CD14-positive monocyte (primary cell): ENCODE measurements around the gene OGFOD2. TPM values are rescaled to one million over a fixed set of nuclear protein-coding genes. Genes with fewer than 3 reads are reported as not detected.

ENCODE experiments used
- DNase-seq, 3 donors: peaks; one replicate each; pipeline ENCODE4 v3.0.0-alpha.2; 2011 to 2022
- H2AFZ ChIP-seq: 2 replicates; pipeline ENCODE4 v1.6.0; 2012; ENCODE audit warnings: mild to moderate bottlenecking, low read depth, low read length, inconsistent platforms; ENCODE audit not compliant: insufficient read depth, poor library complexity, severe bottlenecking
- H3K27ac ChIP-seq, 2 donors: 1 replicate in 1 of 2; 2 replicates in 1 of 2; pipeline ENCODE4 v1.5.1; 2012 to 2013; ENCODE audit warnings: low read length in 2 of 2, control low read depth in 1 of 2, inconsistent platforms in 1 of 2, low read depth in 1 of 2, mild to moderate bottlenecking in 1 of 2
- H3K27me3 ChIP-seq, 2 donors: one replicate each; pipeline versions ENCODE4 v1.6.0 to v1.6.1; 2011 to 2013; ENCODE audit warnings: low read length in 2 of 2; ENCODE audit not compliant: control insufficient read depth in 2 of 2, insufficient read depth in 2 of 2
- H3K36me3 ChIP-seq, 2 donors: replicated peaks in 1 of 2; 1 replicate in 1 of 2; 2 replicates in 1 of 2; pipeline versions ENCODE4 v1.5.1 to v1.6.1; 2012 to 2013; ENCODE audit warnings: low read length in 2 of 2, control low read depth in 1 of 2, inconsistent platforms in 1 of 2, mild to moderate bottlenecking in 1 of 2; ENCODE audit not compliant: insufficient read depth in 2 of 2, control insufficient read depth in 1 of 2
- H3K4me1 ChIP-seq, 2 donors: 1 replicate in 1 of 2; 2 replicates in 1 of 2; pipeline versions ENCODE4 v1.5.1 to v1.6.1; 2012 to 2013; ENCODE audit warnings: low read length in 2 of 2, control low read depth in 1 of 2, inconsistent platforms in 1 of 2, mild to moderate bottlenecking in 1 of 2, moderate library complexity in 1 of 2; ENCODE audit not compliant: insufficient read depth in 2 of 2, control insufficient read depth in 1 of 2
- H3K4me2 ChIP-seq: replicated peaks from 2 replicates; pipeline ENCODE3; 2012; ENCODE audit warnings: low read length, moderate library complexity, mild to moderate bottlenecking; ENCODE audit not compliant: poor library complexity, severe bottlenecking; ENCODE audit errors: extremely low read depth
- H3K4me3 ChIP-seq, 3 experiments: fragments of 200-600 bp in 1 of 3; sonication (generic) in 1 of 3; replicated peaks in 1 of 3; 1 replicate in 2 of 3; 2 replicates in 1 of 3; pipeline ENCODE4 v1.5.1; 2011 to 2013; ENCODE audit warnings: low read length in 3 of 3, mild to moderate bottlenecking in 3 of 3, control low read depth in 2 of 3, low read depth in 2 of 3, inconsistent platforms in 1 of 3, moderate library complexity in 1 of 3
- H3K79me2 ChIP-seq: 2 replicates; pipeline ENCODE4 v1.6.0; 2012; ENCODE audit warnings: mild to moderate bottlenecking, control low read depth, inconsistent platforms, low read length, moderate library complexity; ENCODE audit not compliant: insufficient read depth
- H3K9ac ChIP-seq: 2 replicates; pipeline ENCODE4 v1.6.0; 2017; ENCODE audit warnings: low read length, mild to moderate bottlenecking; ENCODE audit not compliant: insufficient read depth, poor library complexity, severe bottlenecking
- H3K9me3 ChIP-seq, 2 donors: replicated peaks in 1 of 2; 1 replicate in 1 of 2; 2 replicates in 1 of 2; pipeline versions ENCODE4 v1.5.1 to v1.6.1; 2012 to 2013; ENCODE audit warnings: low read length in 2 of 2, control low read depth in 1 of 2; ENCODE audit not compliant: control insufficient read depth in 1 of 2, insufficient read depth in 1 of 2
- H4K20me1 ChIP-seq: 2 replicates; pipeline ENCODE4 v1.6.0; 2012; ENCODE audit warnings: mild to moderate bottlenecking, low read length, control low read depth, moderate library complexity; ENCODE audit not compliant: insufficient read depth
- H3K27ac Mint-ChIP-seq, 7 donors: one replicate each; pipeline ENCODE4 v1.8.0; 2020; ENCODE audit warnings: mild to moderate bottlenecking in 7 of 7, mixed read lengths in 7 of 7, moderate library complexity in 6 of 7, inconsistent platforms in 2 of 7
- H3K27me3 Mint-ChIP-seq, 3 donors: one replicate each; pipeline ENCODE4 v1.8.0; 2021 to 2022; ENCODE audit warnings: low read depth in 3 of 3, mild to moderate bottlenecking in 3 of 3, mixed read lengths in 3 of 3, moderate library complexity in 3 of 3, inconsistent platforms in 1 of 3
- H3K36me3 Mint-ChIP-seq, 2 donors: one replicate each; pipeline ENCODE4 v1.8.0; 2020; ENCODE audit warnings: mixed read lengths in 2 of 2, inconsistent platforms in 1 of 2, mild to moderate bottlenecking in 1 of 2
- H3K4me1 Mint-ChIP-seq: one replicate; pipeline ENCODE4 v1.8.0; 2020; ENCODE audit warnings: mild to moderate bottlenecking, mixed read lengths
- H3K4me3 Mint-ChIP-seq, 2 donors: one replicate each; pipeline ENCODE4 v1.8.0; 2020; ENCODE audit warnings: mild to moderate bottlenecking in 2 of 2, mixed read lengths in 2 of 2, moderate library complexity in 1 of 2
- H3K9me3 Mint-ChIP-seq, 7 donors: one replicate each; pipeline ENCODE4 v1.8.0; 2020 to 2022; ENCODE audit warnings: mixed read lengths in 7 of 7, mild to moderate bottlenecking in 6 of 7, moderate library complexity in 6 of 7, inconsistent platforms in 2 of 7
- CTCF ChIP-seq: fragments of 200-600 bp; IDR thresholded peaks from one replicate; pipeline ENCODE4 v1.8.0; 2022; ENCODE audit warnings: antibody characterized with exemption, mild to moderate bottlenecking
- WGBS: methylation state at CpG from one replicate; pipeline ENCODE4 v1.1.5; 2013; ENCODE audit warnings: missing lambda C conversion rate; ENCODE audit not compliant: insufficient coverage; 5-methylcytosine and 5-hydroxymethylcytosine counted together
- intact Hi-C, 2 donors: fragments of 100-400 bp; cut with micrococcal nuclease; formaldehyde crosslinking; loops; one replicate each; pipeline versions ENCODE4 v1.15.0 to v1.15.1; 2023
- polyA plus RNA-seq, 3 donors: library from polyadenylated mRNA; depleted of rRNA in 1 of 3; unstranded in 2 of 3; stranded (reverse) in 1 of 3; fragments of 300-500 nt in 2 of 3; fragments of >200 nt in 1 of 3; fragmentation: Illumina TruSeq in 2 of 3; gene quantifications; 1 replicate in 2 of 3; 2 replicates in 1 of 3; pipeline ENCODE4 v1.2.3, GENCODE V29; 2012 to 2021

Gene OGFOD2
- polyA plus RNA-seq, 3 donors: 13.0 to 30.3 (median 13.6) TPM

- Histone ChIP-seq H3K36me3 (no peaks in the 10 kb centered on the region), H3K4me3 (no peak overlapping the region), H3K79me2 (no peaks in the 10 kb centered on the region), H2AFZ (no peak overlapping the region), H3K27ac (no peak overlapping the region), H3K4me1 (no peaks in the 10 kb centered on the region), H3K9ac (no peak overlapping the region), H3K4me2 (no peak overlapping the region), H3K27me3 (no peaks in the 10 kb centered on the region), H3K9me3 (no peaks in the 10 kb centered on the region), H4K20me1 (no peaks in the 10 kb centered on the region)
- intact Hi-C loops: no loop called here
- H3K4me3 Mint-ChIP-seq: no peak overlapping the region
- no peaks in the 10 kb centered on the region for H3K36me3 Mint-ChIP-seq
- peaks cover 0 to 7% (median 2%) of the 10 kb centered on the region in 3 donors for H3K27me3 Mint-ChIP-seq
- no peak overlapping the region for H3K27ac Mint-ChIP-seq
- no peak for TF ChIP-seq CTCF
- H3K4me1 Mint-ChIP-seq: no peaks in the 10 kb centered on the region
- DNase-seq: no peak
- WGBS: 96% methylated on average over 7 of the region's 7 CpGs
- no peaks in the 10 kb centered on the region for H3K9me3 Mint-ChIP-seq
These were observed 21.2 kb downstream of the OGFOD2 start for GRCh38 chr12:122996188-122996601.

- H3K27me3 ChIP-seq: no peaks in the 10 kb centered on the region
- H3K9me3 ChIP-seq: no peaks in the 10 kb centered on the region
- H3K4me3 ChIP-seq: no peak overlapping the region
- no peaks in the 10 kb centered on the region for H4K20me1 ChIP-seq
- Mint-ChIP-seq H3K4me3 (no peak overlapping the region), H3K36me3 (no peaks in the 10 kb centered on the region), H3K4me1 (no peaks in the 10 kb centered on the region), H3K27ac (no peak overlapping the region), H3K9me3 (no peaks in the 10 kb centered on the region), H3K27me3 (peaks cover 0 to 7% (median 2%) of the 10 kb centered on the region in 3 donors)
- intact Hi-C loops: no loop called here
- no peaks in the 10 kb centered on the region for H3K79me2 ChIP-seq
- DNase-seq: no peak
- H2AFZ ChIP-seq: no peak overlapping the region
- 93% methylated on average over 11 of the region's 16 CpGs for WGBS
- H3K4me2 ChIP-seq: no peak overlapping the region
- H3K36me3 ChIP-seq: no peaks in the 10 kb centered on the region
- H3K9ac ChIP-seq: no peak overlapping the region
- H3K27ac ChIP-seq: no peak overlapping the region
- H3K4me1 ChIP-seq: no peaks in the 10 kb centered on the region
- TF ChIP-seq CTCF: no peak
These were observed 21.7 kb downstream of the OGFOD2 start for GRCh38 chr12:122996621-122997342.
